Liver (tissue), 3 donors: ENCODE results near the gene NHLRC1.

Source experiments
- CTCF ChIP-seq: fragments of 150-350 bp; IDR thresholded peaks from 2 replicates; pipeline ENCODE4 v1.5.1; 2017; ENCODE audit warnings: improper control_type of control experiment, low read depth, low read length; ENCODE audit not compliant: missing input control
- FOXA1 ChIP-seq: IDR thresholded peaks from 2 replicates; pipeline ENCODE4 v1.6.1; 2016; ENCODE audit warnings: antibody characterized with exemption
- HNF4A ChIP-seq, 2 donors: conservative IDR thresholded peaks; 2 replicates each; pipeline ENCODE4 v1.6.1; 2016; ENCODE audit warnings: antibody characterized with exemption in 2 of 2, mild to moderate bottlenecking in 2 of 2
- JUND ChIP-seq, 2 donors: IDR thresholded peaks; 2 replicates each; pipeline ENCODE4 v1.6.1; 2016; ENCODE audit warnings: antibody characterized with exemption in 2 of 2
- MAX ChIP-seq: IDR thresholded peaks from 2 replicates; pipeline ENCODE4 v1.6.1; 2016; ENCODE audit warnings: antibody characterized with exemption
- NR2F2 ChIP-seq: IDR thresholded peaks from 2 replicates; pipeline ENCODE4 v1.6.1; 2016; ENCODE audit warnings: antibody characterized with exemption
- RAD21 ChIP-seq, 2 donors: IDR thresholded peaks; 2 replicates each; pipeline ENCODE4 v1.6.1; 2016; ENCODE audit warnings: antibody characterized with exemption in 2 of 2, mild to moderate bottlenecking in 2 of 2
- REST ChIP-seq: IDR thresholded peaks from 2 replicates; pipeline ENCODE4 v1.6.1; 2016; ENCODE audit warnings: antibody characterized with exemption, mild to moderate bottlenecking
- SP1 ChIP-seq: IDR thresholded peaks from 2 replicates; pipeline ENCODE4 v1.6.1; 2018; ENCODE audit warnings: antibody characterized with exemption, mild to moderate bottlenecking
- TAF1 ChIP-seq: conservative IDR thresholded peaks from 2 replicates; pipeline ENCODE4 v1.6.1; 2016; ENCODE audit warnings: antibody characterized with exemption, mild to moderate bottlenecking
- YY1 ChIP-seq: IDR thresholded peaks from 2 replicates; pipeline ENCODE4 v1.6.1; 2016; ENCODE audit warnings: antibody characterized with exemption, mild to moderate bottlenecking
- donor health status: healthy.
- donor health status: healthy.

- TF ChIP-seq REST (no peak), CTCF (no peak), JUND (IDR thresholded peaks at IDR 0.05) (no peak), NR2F2 (no peak), YY1 (no peak), MAX (no peak), FOXA1 (no peak), TAF1 (no peak), HNF4A (conservative IDR thresholded peaks at IDR 0.05) (no peak), SP1 (no peak), RAD21 (IDR thresholded peaks at IDR 0.05) (no peak)
Measured at GRCh38 chr6:18072841-18073240, 49.6 kb downstream of the NHLRC1 start.
